Measurements from ENCODE around the gene EPS8L1. TPM values are rescaled to one million over a fixed set of nuclear protein-coding genes. Genes with fewer than 3 reads are reported as not detected.

Gene EPS8L1
- total RNA-seq, 3 donors from 2014 or later (not counting 1 experiment from before 2014, with no cell fraction given): 8.8 to 15.7 (median 10.0) TPM

- H3K27ac Mint-ChIP-seq: peak overlapping the region in 1 of 2 donors; percentile 42
- 5% methylated on average over 74 of the region's 74 CpGs for WGBS (ENCODE audit: insufficient coverage)
Observed at GRCh38 chr19:55086730-55087541, 11.3 kb downstream of the EPS8L1 start.

GRCh38 chr19:55087542-55087901, 11.9 kb downstream of the EPS8L1 start:
- H3K36me3 ChIP-seq (ENCODE audit: control insufficient read depth, insufficient read depth, low read length): peaks cover 12% of the 10 kb centered on the region
- intact Hi-C loops (cut with micrococcal nuclease): loop anchor here (10.0 kb wide), 1 partner anchor 77 kb away; the partner anchor contains the start of gene DNAAF3
- Mint-ChIP-seq H3K4me3 (peak overlapping the region; percentile 79), H3K9me3 (no peaks in the 10 kb centered on the region), H3K27me3 (ENCODE audit: low read depth in 2 of 2) (peaks cover 20 to 40% of the 10 kb centered on the region in 2 donors), H3K27ac (peak overlapping the region in 1 of 2 donors; percentile 42), H3K4me1 (peaks cover 24 to 34% of the 10 kb centered on the region in 2 donors), H3K36me3 (no peaks in the 10 kb centered on the region)
- 41% methylated on average over 17 of the region's 17 CpGs for WGBS (ENCODE audit: insufficient coverage)
- no peaks in the 10 kb centered on the region for H3K9me3 ChIP-seq (ENCODE audit: control insufficient read depth, insufficient read depth, low read length)
- ATAC-seq: peak in 1 of 3 donors; percentile 9
- H3K4me3 ChIP-seq (ENCODE audit: low read length): no peak overlapping the region
- H3K4me1 ChIP-seq (ENCODE audit: control insufficient read depth, insufficient read depth, low read length): peaks cover 30% of the 10 kb centered on the region
- DNase-seq: no peak
- TF ChIP-seq, protein P1, sequence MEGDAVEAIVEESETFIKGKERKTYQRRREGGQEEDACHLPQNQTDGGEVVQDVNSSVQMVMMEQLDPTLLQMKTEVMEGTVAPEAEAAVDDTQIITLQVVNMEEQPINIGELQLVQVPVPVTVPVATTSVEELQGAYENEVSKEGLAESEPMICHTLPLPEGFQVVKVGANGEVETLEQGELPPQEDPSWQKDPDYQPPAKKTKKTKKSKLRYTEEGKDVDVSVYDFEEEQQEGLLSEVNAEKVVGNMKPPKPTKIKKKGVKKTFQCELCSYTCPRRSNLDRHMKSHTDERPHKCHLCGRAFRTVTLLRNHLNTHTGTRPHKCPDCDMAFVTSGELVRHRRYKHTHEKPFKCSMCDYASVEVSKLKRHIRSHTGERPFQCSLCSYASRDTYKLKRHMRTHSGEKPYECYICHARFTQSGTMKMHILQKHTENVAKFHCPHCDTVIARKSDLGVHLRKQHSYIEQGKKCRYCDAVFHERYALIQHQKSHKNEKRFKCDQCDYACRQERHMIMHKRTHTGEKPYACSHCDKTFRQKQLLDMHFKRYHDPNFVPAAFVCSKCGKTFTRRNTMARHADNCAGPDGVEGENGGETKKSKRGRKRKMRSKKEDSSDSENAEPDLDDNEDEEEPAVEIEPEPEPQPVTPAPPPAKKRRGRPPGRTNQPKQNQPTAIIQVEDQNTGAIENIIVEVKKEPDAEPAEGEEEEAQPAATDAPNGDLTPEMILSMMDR (IDR thresholded peaks at IDR 0.05): no peak
- peaks cover 29% of the 10 kb centered on the region for H3K27me3 ChIP-seq (ENCODE audit: control insufficient read depth, insufficient read depth, low read length)
- H3K27ac ChIP-seq (ENCODE audit: low read length): no peak overlapping the region

More at GRCh38 chr19:55086730-55087541, 11.3 kb downstream of the EPS8L1 start:
- DNase-seq (peak; percentile 58 to 66), ATAC-seq (peak; percentile 60 to 76 (median 73))
- Mint-ChIP-seq H3K4me1 (peaks cover 27 to 39% of the 10 kb centered on the region in 2 donors), H3K9me3 (no peaks in the 10 kb centered on the region), H3K36me3 (no peaks in the 10 kb centered on the region), H3K4me3 (peak overlapping the region; percentile 79), H3K27me3 (ENCODE audit: low read depth in 2 of 2) (peaks cover 20 to 44% of the 10 kb centered on the region in 2 donors)
- TF ChIP-seq, protein P1 (IDR thresholded peaks at IDR 0.05): no peak
- H3K4me3 ChIP-seq (ENCODE audit: low read length): peak overlapping the region; percentile 6
- no peak overlapping the region for H3K27ac ChIP-seq (ENCODE audit: low read length)
- H3K27me3 ChIP-seq (ENCODE audit: control insufficient read depth, insufficient read depth, low read length): peaks cover 34% of the 10 kb centered on the region
- peaks cover 12% of the 10 kb centered on the region for H3K36me3 ChIP-seq (ENCODE audit: control insufficient read depth, insufficient read depth, low read length)
- peaks cover 36% of the 10 kb centered on the region for H3K4me1 ChIP-seq (ENCODE audit: control insufficient read depth, insufficient read depth, low read length)
- H3K9me3 ChIP-seq (ENCODE audit: control insufficient read depth, insufficient read depth, low read length): no peaks in the 10 kb centered on the region
- intact Hi-C loops (cut with micrococcal nuclease): loop anchor here (10.0 kb wide), 1 partner anchor 78 kb away; the partner anchor contains the start of gene DNAAF3

DNA sequence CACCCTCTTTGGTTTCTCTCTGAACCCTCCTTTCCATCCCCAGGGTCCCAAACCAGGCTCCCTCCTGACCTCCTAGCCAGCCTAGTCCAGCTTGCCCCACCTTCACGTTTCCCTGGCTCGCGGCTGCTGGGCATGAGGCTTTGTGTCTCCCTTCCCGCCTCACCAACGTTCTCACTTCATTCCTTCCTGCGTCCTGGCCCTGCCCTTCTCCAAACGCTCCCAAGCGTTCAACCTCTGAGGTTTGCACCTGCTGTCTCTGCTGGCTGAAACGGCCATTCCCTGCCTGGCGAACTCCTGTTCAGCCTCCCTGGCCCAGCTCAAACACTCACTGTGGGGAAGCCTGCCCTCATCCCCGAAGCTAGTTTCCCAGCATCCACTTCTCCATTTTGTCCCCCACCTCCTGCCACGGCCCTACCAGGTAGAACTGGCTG, 12.4 kb downstream of the EPS8L1 start:
- no peak overlapping the region for H3K27ac ChIP-seq (ENCODE audit: low read length)
- H3K9me3 Mint-ChIP-seq: no peaks in the 10 kb centered on the region
- ATAC-seq (no peak), DNase-seq (no peak)
- H3K4me3 Mint-ChIP-seq: peak overlapping the region; percentile 89
- H3K4me1 Mint-ChIP-seq: peaks cover 20 to 31% of the 10 kb centered on the region in 2 donors
- peaks cover 24% of the 10 kb centered on the region for H3K27me3 ChIP-seq (ENCODE audit: control insufficient read depth, insufficient read depth, low read length)
- H3K4me3 ChIP-seq (ENCODE audit: low read length): no peak overlapping the region
- H3K36me3 ChIP-seq (ENCODE audit: control insufficient read depth, insufficient read depth, low read length): peaks cover 12% of the 10 kb centered on the region
- WGBS (ENCODE audit: insufficient coverage): 86% methylated on average over 12 of the region's 12 CpGs
- no peaks in the 10 kb centered on the region for H3K9me3 ChIP-seq (ENCODE audit: control insufficient read depth, insufficient read depth, low read length)
- H3K4me1 ChIP-seq (ENCODE audit: control insufficient read depth, insufficient read depth, low read length): peaks cover 25% of the 10 kb centered on the region
- TF ChIP-seq, protein P1 (IDR thresholded peaks at IDR 0.05): no peak
- intact Hi-C loops (cut with micrococcal nuclease): loop anchor here (10.0 kb wide), 1 partner anchor 77 kb away; the partner anchor contains the start of gene DNAAF3
- peaks cover 20 to 37% of the 10 kb centered on the region in 2 donors for H3K27me3 Mint-ChIP-seq (ENCODE audit: low read depth in 2 of 2)
- peak overlapping the region; percentile 46 to 81 for H3K27ac Mint-ChIP-seq
- H3K36me3 Mint-ChIP-seq: no peaks in the 10 kb centered on the region

Measured in natural killer cell (primary cell).